NCI-H2081 treated with DMSO at 0.1 percent for 48 hours (cell line): ENCODE measurements around the gene USP34.

Experiments used
- DNase-seq: peaks from one replicate; lab custom pipeline; 2025; lab: John Stamatoyannopoulos, UW

USP34 gene

DNA sequence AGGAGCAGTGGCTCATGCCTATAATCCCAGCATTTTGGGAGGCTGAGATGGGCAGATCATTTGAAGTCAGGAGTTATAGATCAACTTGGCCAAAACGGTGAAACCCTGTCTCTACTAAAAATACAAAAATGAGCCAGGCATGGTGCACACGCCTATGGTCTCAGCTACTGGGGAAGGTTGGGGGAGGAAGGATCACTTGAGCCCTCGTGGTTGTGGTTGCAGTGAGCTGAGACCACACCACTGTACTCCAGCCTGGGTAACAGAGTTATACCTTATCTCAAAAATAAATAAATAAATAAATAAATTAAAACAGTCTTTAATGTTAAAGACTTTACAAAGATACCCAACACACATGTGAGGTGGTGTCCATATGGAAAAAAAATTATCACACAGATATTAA is 174.9 kb downstream of the USP34 start:
- DNase-seq = no peak

- DNase-seq = no peak
These were observed 178.9 kb downstream of the USP34 start for GRCh38 chr2:61291851-61292575.

DNA sequence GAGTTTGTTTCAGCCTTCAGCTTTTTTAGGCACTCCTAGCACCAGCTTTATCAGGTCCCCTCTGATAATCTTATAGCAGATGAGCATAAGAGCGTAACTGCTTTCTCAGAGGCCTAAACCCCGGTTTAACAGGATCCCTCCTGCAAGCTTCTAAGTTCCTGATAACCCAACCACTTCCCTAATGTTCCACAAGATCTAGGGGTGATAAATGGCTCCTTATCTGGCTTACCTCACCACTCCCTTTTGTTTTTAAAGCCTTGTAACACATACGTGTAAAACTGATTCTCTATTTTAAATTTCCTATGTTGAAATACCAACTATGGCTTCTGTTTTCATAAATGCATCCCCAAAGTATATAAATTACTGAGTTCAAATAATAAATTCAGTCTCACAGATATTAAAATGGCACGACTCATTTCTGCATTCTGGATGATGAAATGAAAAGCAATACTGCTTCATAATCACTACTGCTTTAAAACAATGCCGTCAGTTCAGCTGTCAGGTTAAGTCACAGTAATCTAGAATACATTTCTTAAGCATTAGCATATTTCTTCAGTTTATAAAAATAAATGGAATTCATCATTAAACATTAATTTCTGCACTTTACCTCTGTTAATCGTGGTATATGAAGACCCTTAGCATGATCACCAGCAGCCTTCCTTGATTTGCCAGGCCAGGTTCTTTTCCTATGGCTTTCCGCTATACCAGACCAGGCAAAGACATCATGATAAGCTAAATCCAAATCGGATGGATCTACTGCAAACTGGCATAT is 182.6 kb downstream of the USP34 start:
- no peak for DNase-seq

- no peak for DNase-seq
These were observed 183.6 kb downstream of the USP34 start for GRCh38 chr2:61287254-61287653.

- DNase-seq = no peak
These were observed 187.3 kb downstream of the USP34 start for GRCh38 chr2:61283443-61284160.

GRCh38 chr2:61282104-61282590 is 188.7 kb downstream of the USP34 start:
- no peak for DNase-seq

DNA sequence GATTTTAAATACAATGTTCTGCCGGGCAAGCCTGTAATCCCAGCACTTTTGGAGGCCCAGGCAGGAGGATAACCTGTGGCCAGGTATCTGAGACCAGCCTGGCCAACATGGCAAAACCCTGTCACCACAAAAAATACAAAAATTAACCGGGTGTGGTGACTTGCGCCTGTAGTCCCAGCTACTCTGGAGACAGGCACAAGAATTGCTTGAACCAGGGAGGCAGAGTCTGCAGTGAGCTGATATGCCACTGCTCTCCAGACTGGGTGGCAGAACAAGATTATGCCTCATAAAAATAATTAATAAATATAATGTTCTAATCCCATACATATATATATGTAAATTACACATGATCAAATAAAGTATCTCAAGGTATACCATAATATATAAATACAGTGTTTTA is 189.6 kb downstream of the USP34 start:
- no peak for DNase-seq

DNA sequence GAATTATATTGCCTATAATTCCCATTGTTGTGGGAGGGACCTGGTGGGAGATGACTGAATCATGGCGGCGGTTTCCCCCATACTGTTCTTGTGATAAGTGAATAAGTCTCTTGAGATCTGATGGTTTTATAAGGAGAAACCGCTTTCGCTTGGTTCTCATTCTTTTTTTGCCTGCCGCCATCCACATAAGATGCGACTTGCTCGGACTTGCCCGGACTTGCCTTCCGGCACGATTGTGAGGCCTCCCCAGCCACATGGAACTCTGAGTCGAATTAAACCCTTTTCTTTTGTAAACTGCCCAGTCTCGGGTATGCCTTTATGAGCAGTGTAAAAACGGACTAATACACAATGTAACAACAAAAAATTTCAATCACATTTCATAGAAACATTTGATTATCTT is 193.1 kb downstream of the USP34 start:
- no peak for DNase-seq

DNA sequence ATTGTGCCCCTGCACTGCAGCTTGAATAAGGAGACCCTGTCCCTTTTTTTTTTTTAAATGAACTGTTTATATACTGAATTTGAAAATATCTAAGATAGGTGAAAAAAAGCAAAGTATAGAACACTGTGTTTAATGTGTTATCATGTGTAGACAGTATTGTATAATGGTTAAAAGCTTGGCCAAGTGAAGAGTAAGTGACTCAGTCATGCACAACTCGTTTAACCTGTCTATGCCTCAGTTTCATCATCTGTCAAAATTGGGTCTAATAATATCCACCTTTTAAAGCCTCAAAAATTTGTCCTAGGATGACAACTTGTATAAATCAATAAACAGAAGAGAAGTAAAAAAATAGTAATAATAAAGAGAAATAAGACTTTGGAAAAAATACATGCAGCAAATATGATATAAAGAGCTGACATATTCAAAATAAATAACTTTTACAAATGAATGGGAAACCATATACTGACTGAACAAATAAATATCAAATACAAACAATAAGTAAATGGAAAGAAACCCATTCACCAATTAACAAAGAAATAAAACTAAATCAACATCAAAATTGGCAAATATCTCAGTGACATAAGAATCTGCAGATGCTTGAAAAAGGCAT is 195.2 kb downstream of the USP34 start:
- DNase-seq = no peak

DNA sequence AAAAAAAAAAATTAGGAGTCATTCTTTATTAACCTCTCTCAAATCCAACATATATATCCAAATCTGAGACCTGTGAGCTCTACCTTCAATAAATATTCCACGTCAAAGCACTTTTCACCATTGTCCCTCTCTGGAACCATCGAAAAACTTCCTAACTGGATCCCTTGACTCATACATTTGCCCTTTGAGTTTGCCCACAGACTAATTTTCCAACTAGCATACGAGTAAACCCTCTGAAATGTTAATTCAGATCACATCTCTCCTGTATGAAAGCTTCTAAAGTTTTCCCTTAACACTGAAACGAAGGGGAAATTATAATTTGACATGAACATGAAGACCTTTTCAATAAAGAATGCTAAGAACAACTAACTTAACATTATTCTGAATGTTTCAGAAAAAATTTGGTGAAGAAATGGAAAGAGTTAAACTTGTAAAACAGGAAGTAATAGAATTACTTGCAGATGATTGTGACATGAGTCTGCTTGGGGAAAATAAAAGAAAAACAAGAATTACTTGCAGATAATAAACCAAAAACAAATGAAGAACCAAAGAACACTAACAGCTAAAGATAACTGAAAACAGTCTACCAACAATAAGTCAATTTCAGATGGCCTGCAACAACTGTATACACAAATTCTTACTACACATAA is 198.3 kb downstream of the USP34 start:
- DNase-seq = no peak

DNA sequence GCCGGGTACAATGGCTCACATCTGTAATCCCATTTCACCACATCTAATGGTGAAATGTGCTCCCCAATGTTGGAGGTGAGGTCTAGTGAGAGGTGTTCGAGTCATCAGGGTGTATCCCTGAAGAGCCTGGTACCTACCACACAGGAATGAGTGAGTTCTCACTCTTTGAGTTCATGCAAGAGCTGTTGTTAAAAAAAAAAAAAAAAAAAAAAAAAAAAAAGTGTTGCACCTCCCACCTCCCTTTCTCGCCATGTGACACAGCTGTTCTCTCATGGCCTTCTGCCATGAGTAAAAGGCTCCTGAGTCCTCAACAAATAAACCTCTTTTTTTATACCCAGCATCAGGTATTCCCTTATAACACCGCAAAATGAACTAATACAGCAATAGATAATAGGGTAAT is 202.6 kb downstream of the USP34 start:
- DNase-seq = no peak

- no peak for DNase-seq
These were observed 204.0 kb downstream of the USP34 start for GRCh38 chr2:61266632-61267505.

GRCh38 chr2:61263830-61264229 is 207.1 kb downstream of the USP34 start:
- no peak for DNase-seq

DNA sequence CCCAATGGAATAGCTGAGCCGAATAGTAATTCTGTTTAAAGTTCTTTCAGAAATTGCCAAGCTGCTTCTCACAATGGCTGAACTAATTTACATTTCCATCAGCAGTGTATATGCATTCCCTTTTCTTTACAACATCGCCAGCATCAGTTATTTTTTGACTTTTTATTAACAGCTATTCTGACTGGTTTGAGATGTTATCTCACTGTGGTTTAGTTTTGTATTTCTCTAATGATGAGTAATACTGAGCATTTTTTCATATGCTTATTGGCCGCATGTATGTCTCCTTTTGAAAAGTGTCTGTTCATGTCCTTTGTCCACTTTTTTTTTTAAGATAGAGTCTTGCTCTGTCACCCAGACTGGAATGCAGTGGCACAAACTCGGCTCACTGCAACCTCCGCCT is 208.2 kb downstream of the USP34 start:
- no peak for DNase-seq

DNA sequence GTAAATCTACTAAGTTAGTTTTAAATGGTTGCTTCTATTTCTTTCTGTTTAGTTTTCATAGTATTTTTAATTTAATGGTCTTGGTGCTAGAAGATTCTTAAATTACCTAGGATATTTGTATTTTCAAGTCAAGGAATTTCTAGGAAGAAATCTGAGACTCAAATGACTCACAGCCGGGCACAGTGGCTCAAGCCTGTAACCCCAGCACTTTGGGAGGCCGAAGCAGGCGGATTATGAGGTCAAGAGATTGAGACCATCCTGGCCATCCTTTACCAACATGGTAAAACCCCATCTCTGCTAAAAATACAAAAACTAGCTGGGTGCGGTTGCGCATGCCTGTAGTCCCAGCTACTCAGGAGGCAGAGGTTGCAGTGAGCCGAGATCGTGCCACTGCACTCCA is 213.4 kb downstream of the USP34 start:
- DNase-seq = no peak

DNA sequence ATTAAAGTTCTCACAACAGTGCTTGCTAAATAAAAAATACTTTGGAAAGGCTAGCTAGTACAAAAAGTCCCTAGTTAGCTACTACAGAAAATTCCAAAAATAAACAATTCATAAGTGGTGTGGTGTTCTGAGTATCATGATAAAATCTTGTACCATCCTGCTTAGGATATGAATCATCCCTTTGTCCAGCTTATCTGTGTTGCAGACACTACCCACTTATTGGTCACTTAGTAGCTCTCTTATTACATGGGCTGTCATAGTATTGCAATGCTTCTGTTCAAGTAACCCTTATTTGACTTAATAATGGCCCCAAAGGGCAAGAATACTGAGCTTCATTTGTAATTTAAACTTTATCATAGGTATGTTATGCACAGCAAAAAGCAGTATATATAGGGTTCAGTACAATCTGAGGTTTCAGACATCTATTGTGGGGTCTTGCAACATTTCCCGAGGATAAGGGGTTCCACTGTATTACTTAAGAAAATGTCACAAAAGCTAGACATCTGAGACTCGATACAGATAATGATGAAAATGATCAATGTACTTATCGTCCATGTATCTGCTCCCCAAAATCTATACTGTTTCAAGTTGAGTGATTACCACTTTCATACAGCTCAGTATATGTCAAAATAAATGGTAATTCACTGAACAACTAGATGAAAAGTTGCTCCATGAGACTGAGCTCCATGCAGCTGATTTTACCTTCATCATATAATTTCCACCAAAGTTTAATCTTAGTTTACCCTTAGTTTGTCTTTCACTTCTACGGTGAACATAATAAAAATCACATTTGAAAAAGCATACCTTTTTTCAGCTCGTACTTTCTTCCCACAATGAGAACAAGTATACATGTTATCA is 215.1 kb downstream of the USP34 start:
- DNase-seq = no peak

- DNase-seq = no peak
These were observed 216.4 kb downstream of the USP34 start for GRCh38 chr2:61254536-61254935.

GRCh38 chr2:61253136-61253535 is 217.8 kb downstream of the USP34 start:
- DNase-seq = no peak

DNA sequence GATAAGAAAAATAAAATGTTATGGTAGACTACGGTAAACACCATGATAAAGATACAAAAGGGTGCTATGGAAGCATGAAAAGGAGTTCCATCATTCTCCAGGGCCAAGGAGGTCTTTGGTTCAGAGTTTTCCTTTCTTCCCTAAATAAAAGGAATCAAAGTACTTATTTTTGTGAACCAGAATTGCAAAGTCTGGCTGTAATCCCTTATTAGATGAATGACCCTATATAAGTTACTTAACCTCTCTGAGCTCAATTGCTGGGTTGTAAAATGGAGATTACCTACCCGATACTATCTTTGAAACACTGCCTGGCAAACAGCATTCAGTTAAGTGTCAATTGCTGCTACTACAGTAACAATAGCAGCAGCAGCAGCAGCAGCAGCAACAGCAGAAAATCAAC is 218.9 kb downstream of the USP34 start:
- DNase-seq = no peak

GRCh38 chr2:61249521-61250071 is 221.3 kb downstream of the USP34 start:
- no peak for DNase-seq
